HUES64 (cell line): Measurements from ENCODE around the gene CFAP126.
"Not testable (repeated sequence)": the region's sequence is repeated elsewhere in the genome, so short reads cannot be mapped to it uniquely, and the experiment has no call there.

Source experiments
- H3K27ac ChIP-seq: 2 replicates; pipeline ENCODE4 v1.7.0; 2013; ENCODE audit warnings: low read depth, low read length, inconsistent platforms
- H3K27me3 ChIP-seq: 2 replicates; pipeline ENCODE4 v1.6.1; 2013; ENCODE audit warnings: mild to moderate bottlenecking, low read length; ENCODE audit not compliant: insufficient read depth
- H3K36me3 ChIP-seq: 2 replicates; pipeline ENCODE4 v1.6.1; 2013; ENCODE audit warnings: mild to moderate bottlenecking, low read length; ENCODE audit not compliant: insufficient read depth
- H3K4me1 ChIP-seq: 2 replicates; pipeline ENCODE4 v1.6.1; 2013; ENCODE audit warnings: mild to moderate bottlenecking, low read length, moderate library complexity; ENCODE audit not compliant: insufficient read depth
- H3K4me3 ChIP-seq: 2 replicates; pipeline ENCODE4 v1.5.1; 2013; ENCODE audit warnings: mild to moderate bottlenecking, low read length, moderate library complexity
- H3K9ac ChIP-seq: 2 replicates; pipeline ENCODE4 v1.6.1; 2013; ENCODE audit warnings: mild to moderate bottlenecking, low read depth, low read length
- H3K9me3 ChIP-seq: 2 replicates; pipeline ENCODE4 v1.6.1; 2013; ENCODE audit warnings: low read depth, low read length; ENCODE audit not compliant: insufficient read depth
- WGBS: fragments of 150-250, 120-280 bp; methylation state at CpG from one replicate; pipeline ENCODE4 v1.1.7; 2013; ENCODE audit warnings: missing lambda C conversion rate; 5-methylcytosine and 5-hydroxymethylcytosine counted together

CFAP126 gene

GRCh38 chr1:161398900-161399256 is 31.2 kb upstream of the CFAP126 start:
- Histone ChIP-seq H3K4me3 (peak overlapping the region; percentile 79), H3K36me3 (no peaks in the 10 kb centered on the region), H3K4me1 (no peaks in the 10 kb centered on the region), H3K9me3 (no peaks in the 10 kb centered on the region), H3K9ac (peak overlapping the region; percentile 79), H3K27me3 (no peaks in the 10 kb centered on the region), H3K27ac (peak overlapping the region; percentile 97)
- 54% methylated on average over 17 of the region's 17 CpGs for WGBS

- not testable (repeated sequence) for H3K27ac ChIP-seq, H3K36me3 ChIP-seq, H3K9me3 ChIP-seq, H3K9ac ChIP-seq, H3K27me3 ChIP-seq, H3K4me1 ChIP-seq, H3K4me3 ChIP-seq
- 91% methylated on average over 8 of the region's 8 CpGs for WGBS
These were observed 29.4 kb upstream of the CFAP126 start for GRCh38 chr1:161397038-161397437.

- Histone ChIP-seq H3K36me3 (no peaks in the 10 kb centered on the region), H3K9ac (no peak overlapping the region), H3K9me3 (no peaks in the 10 kb centered on the region), H3K27ac (no peak overlapping the region), H3K4me3 (no peak overlapping the region), H3K4me1 (no peaks in the 10 kb centered on the region), H3K27me3 (peaks cover 8% of the 10 kb centered on the region; the same call in 1 of the 2 replicates)
These were observed 25.5 kb upstream of the CFAP126 start for GRCh38 chr1:161393151-161393550.

GRCh38 chr1:161391611-161392010 is 23.9 kb upstream of the CFAP126 start:
- no peaks in the 10 kb centered on the region for H3K36me3 ChIP-seq
- peaks cover 8% of the 10 kb centered on the region; the same call in 1 of the 2 replicates for H3K27me3 ChIP-seq
- 93% methylated on average over 8 of the region's 8 CpGs for WGBS
- H3K9me3 ChIP-seq: no peaks in the 10 kb centered on the region
- no peak overlapping the region for H3K4me3 ChIP-seq
- H3K4me1 ChIP-seq: no peaks in the 10 kb centered on the region
- no peak overlapping the region for H3K9ac ChIP-seq
- H3K27ac ChIP-seq: no peak overlapping the region

GRCh38 chr1:161391136-161391535 is 23.5 kb upstream of the CFAP126 start:
- WGBS: 94% methylated on average over 7 of the region's 7 CpGs
- H3K9ac ChIP-seq, H3K36me3 ChIP-seq, H3K27ac ChIP-seq, H3K4me1 ChIP-seq, H3K27me3 ChIP-seq, H3K9me3 ChIP-seq: not testable (repeated sequence)
- peak overlapping the region; percentile 95 for H3K4me3 ChIP-seq

DNA sequence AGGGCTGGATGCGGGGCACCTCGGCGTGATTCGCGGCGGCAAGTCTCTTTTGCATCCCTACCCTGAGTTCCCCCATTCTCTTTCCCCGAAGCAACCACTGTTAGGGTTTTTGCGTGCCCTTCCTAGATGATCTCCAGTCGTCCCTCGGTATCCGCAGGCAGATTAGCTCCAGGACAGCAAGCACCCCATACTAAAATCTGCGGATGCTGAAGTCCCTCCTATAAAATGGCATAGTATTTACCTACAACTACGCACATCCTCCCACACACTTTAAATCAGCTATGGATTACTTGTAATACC is 22.8 kb upstream of the CFAP126 start:
- 5% methylated on average over 12 of the region's 13 CpGs for WGBS
- Histone ChIP-seq H3K9me3 (no peaks in the 10 kb centered on the region), H3K36me3 (no peaks in the 10 kb centered on the region), H3K4me1 (no peaks in the 10 kb centered on the region), H3K27me3 (peaks cover 8% of the 10 kb centered on the region; the same call in 1 of the 2 replicates), H3K9ac (peak overlapping the region; percentile 56), H3K4me3 (peak overlapping the region; percentile 95), H3K27ac (no peak overlapping the region)

DNA sequence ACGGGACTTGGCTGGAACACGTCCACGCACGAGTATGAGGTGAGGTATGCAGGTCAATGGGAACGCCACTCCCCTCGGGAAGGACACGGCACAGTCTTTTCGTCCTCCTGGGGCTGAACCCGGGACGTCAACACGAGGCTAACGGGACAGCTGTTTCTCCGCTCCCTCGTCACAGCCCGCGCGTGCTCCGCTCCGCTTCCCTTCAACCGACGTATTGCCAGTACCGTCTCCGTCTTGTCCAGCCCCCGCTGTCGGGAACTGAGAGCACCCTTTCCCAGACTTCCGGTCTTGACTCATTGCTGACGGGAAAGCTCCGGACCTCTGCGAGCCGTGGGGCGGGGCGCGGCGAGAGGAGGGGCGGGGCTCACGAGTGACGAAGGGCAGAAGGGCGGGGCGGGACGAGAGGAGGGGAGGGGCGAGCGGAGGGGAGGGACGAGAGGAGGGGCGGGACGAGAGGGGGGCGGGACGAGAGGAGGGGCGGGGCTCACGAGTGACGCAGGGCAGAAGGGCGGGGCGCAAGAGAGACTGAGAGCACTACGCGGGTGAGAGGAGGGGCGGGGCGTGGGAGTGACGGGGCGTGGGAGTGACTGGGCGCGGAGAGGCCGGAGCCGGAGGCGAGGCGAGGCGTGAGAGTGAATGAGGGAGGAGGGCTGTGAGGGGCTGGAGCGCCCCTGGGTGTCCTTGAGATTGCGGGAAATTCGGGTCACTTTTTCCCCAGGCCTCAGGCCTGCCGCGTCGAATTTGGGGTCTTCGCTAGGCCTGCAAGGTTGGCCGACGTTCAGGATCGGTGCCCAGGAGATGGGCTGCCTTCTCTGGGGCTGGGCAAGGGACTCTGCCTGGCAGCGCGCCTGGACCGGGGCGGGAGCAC is 22.2 kb upstream of the CFAP126 start:
- under 1% methylated on average over 77 of the region's 79 CpGs for whole genome bisulfite sequencing
- peak overlapping the region; percentile 58 for H3K9ac ChIP-seq
- H3K27me3 ChIP-seq: peaks cover 8% of the 10 kb centered on the region; the same call in 1 of the 2 replicates
- no peaks in the 10 kb centered on the region for H3K9me3 ChIP-seq
- H3K4me3 ChIP-seq: peak overlapping the region; percentile 95
- H3K27ac ChIP-seq: no peak overlapping the region
- H3K36me3 ChIP-seq: no peaks in the 10 kb centered on the region
- H3K4me1 ChIP-seq: no peaks in the 10 kb centered on the region

DNA sequence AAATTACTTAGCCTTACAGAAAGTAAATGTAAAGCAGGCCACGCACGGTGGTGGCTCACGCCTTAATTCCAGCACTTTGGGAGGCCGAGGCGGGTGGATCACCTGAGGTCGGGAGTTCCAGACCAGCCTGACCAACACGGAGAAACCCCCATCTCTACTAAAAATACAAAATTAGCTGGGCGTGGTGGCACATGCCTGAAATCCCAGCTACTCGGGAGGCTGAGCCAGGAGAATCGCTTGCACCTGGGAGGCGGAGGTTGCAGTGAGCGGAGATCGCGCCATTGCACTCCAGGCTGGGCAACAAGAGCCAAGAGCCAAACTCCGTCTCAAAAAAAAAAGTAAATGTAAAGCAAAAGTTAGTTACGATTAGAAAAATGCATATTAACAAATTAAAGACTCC is 21.5 kb upstream of the CFAP126 start:
- not testable (repeated sequence) for H3K36me3 ChIP-seq, H3K4me1 ChIP-seq, H3K27me3 ChIP-seq, H3K9me3 ChIP-seq, H3K9ac ChIP-seq, H3K27ac ChIP-seq
- WGBS: 85% methylated on average over 15 of the region's 16 CpGs
- peak overlapping the region; percentile 77 for H3K4me3 ChIP-seq

DNA sequence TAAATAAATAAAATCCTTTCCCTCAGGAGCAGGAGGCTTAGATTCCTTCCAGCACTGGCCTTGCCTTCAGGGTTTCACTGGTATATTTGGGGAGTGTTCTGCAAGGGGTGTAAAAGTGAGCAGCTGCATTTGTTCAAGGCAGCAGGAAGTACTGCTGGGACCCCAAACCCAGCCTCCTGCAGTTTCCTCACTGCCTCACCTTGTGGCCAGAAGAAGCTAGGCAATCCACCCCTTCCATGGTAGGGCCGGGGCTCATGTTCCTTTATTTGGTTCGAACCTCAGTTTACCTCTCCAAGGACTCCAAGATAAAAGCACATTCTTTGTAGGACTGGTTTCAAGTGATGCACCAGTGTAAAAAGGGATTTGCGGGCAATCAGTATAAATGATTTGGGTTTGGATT is 21.0 kb upstream of the CFAP126 start:
- 99% methylated on average over 3 of the region's 3 CpGs for WGBS
- no peaks in the 10 kb centered on the region for H3K36me3 ChIP-seq
- no peak overlapping the region for H3K9ac ChIP-seq
- H3K9me3 ChIP-seq: no peaks in the 10 kb centered on the region
- H3K27ac ChIP-seq: no peak overlapping the region
- H3K27me3 ChIP-seq: peaks cover 8% of the 10 kb centered on the region; the same call in 1 of the 2 replicates
- no peak overlapping the region for H3K4me3 ChIP-seq
- H3K4me1 ChIP-seq: no peaks in the 10 kb centered on the region

DNA sequence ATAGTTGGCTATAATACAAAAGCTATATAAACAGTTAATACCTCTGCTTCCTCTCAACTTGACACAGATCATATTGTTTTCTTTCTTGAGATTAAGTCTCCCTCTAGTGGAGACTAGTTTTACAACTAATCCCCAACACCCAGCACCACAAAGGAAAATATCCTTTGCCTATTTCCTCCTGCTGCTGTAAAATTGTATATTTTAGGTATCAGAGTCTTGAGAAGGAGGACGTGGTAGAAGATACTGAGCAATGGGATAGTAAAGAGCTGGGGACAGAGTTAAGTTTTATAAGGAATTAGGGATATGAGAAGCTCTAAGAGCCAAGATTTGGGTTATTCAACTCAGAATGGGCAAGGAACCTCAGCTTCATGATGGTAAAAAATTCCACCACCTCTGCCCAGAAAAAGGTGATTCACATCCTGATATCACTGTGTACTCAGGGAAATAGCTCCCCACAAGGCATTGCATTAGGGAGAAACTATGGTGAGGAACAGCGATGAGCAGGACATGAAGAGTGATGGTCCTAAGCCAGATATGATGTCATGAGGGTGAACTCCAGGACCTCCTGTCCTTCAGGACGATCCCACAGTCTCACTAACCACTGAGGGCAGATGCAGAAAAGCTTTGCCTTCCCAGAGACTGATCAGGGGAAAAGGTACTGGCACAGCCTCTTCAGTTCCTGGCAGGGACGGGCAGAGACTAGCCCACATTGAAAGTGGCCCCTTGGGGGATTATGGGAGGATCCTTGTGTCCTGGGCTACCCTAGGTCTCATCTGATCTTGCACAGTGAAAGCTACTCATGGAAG is 14.7 kb upstream of the CFAP126 start:
- H3K36me3 ChIP-seq: no peaks in the 10 kb centered on the region
- H3K9ac ChIP-seq: no peak overlapping the region
- no peaks in the 10 kb centered on the region for H3K9me3 ChIP-seq
- H3K27ac ChIP-seq: no peak overlapping the region
- H3K4me1 ChIP-seq: no peaks in the 10 kb centered on the region
- no peak overlapping the region for H3K4me3 ChIP-seq
- H3K27me3 ChIP-seq: no peaks in the 10 kb centered on the region
- WGBS: 62% methylated on average over 4 of the region's 4 CpGs

DNA sequence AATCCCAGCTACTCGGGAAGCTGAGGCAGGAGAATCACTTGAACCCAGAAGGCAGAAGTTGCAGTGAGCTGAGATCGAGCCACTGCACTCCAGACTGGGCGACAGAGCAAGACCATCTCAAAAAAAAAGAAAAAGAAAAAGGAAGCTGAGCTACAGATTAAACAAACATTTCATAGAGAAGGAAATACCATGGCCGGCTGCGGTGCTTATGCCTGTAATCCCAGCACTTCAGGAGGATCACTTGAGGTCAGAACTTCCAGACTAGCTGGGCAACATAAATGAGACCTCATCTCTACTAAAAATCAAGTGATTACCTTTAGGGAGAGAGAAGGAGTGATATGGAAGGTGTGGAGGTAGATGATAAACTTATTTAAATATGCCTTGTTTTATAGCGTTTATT is 14.0 kb upstream of the CFAP126 start:
- no peaks in the 10 kb centered on the region for H3K4me1 ChIP-seq

More for the DNA sequence above, 14.0 kb upstream of the CFAP126 start:
- Histone ChIP-seq H3K9me3 (no peaks in the 10 kb centered on the region), H3K36me3 (no peaks in the 10 kb centered on the region), H3K27me3 (no peaks in the 10 kb centered on the region), H3K9ac (no peak overlapping the region), H3K4me3 (no peak overlapping the region), H3K27ac (no peak overlapping the region)
- 91% methylated on average over 5 of the region's 6 CpGs for WGBS
